CD14-positive monocyte (primary cell): ENCODE results near the gene FUT1. TPM values are rescaled to one million over a fixed set of nuclear protein-coding genes. Genes with fewer than 3 reads are reported as not detected.
A peak's percentile ranks its signal among the peaks of the same experiment; 100 is the strongest.

ENCODE experiments used
- DNase-seq, 3 donors: peaks; one replicate each; pipeline ENCODE4 v3.0.0-alpha.2; 2011 to 2022
- H2AFZ ChIP-seq: 2 replicates; pipeline ENCODE4 v1.6.0; 2012; ENCODE audit warnings: mild to moderate bottlenecking, low read depth, low read length, inconsistent platforms; ENCODE audit not compliant: insufficient read depth, poor library complexity, severe bottlenecking
- H3K27ac ChIP-seq, 2 donors: 1 replicate in 1 of 2; 2 replicates in 1 of 2; pipeline ENCODE4 v1.5.1; 2012 to 2013; ENCODE audit warnings: low read length in 2 of 2, control low read depth in 1 of 2, inconsistent platforms in 1 of 2, low read depth in 1 of 2, mild to moderate bottlenecking in 1 of 2
- H3K27me3 ChIP-seq, 2 donors: one replicate each; pipeline versions ENCODE4 v1.6.0 to v1.6.1; 2011 to 2013; ENCODE audit warnings: low read length in 2 of 2; ENCODE audit not compliant: control insufficient read depth in 2 of 2, insufficient read depth in 2 of 2
- H3K36me3 ChIP-seq, 2 donors: replicated peaks in 1 of 2; 1 replicate in 1 of 2; 2 replicates in 1 of 2; pipeline versions ENCODE4 v1.5.1 to v1.6.1; 2012 to 2013; ENCODE audit warnings: low read length in 2 of 2, control low read depth in 1 of 2, inconsistent platforms in 1 of 2, mild to moderate bottlenecking in 1 of 2; ENCODE audit not compliant: insufficient read depth in 2 of 2, control insufficient read depth in 1 of 2
- H3K4me1 ChIP-seq, 2 donors: 1 replicate in 1 of 2; 2 replicates in 1 of 2; pipeline versions ENCODE4 v1.5.1 to v1.6.1; 2012 to 2013; ENCODE audit warnings: low read length in 2 of 2, control low read depth in 1 of 2, inconsistent platforms in 1 of 2, mild to moderate bottlenecking in 1 of 2, moderate library complexity in 1 of 2; ENCODE audit not compliant: insufficient read depth in 2 of 2, control insufficient read depth in 1 of 2
- H3K4me2 ChIP-seq: replicated peaks from 2 replicates; pipeline ENCODE3; 2012; ENCODE audit warnings: low read length, moderate library complexity, mild to moderate bottlenecking; ENCODE audit not compliant: poor library complexity, severe bottlenecking; ENCODE audit errors: extremely low read depth
- H3K4me3 ChIP-seq, 3 experiments: fragments of 200-600 bp in 1 of 3; sonication (generic) in 1 of 3; replicated peaks in 1 of 3; 1 replicate in 2 of 3; 2 replicates in 1 of 3; pipeline ENCODE4 v1.5.1; 2011 to 2013; ENCODE audit warnings: low read length in 3 of 3, mild to moderate bottlenecking in 3 of 3, control low read depth in 2 of 3, low read depth in 2 of 3, inconsistent platforms in 1 of 3, moderate library complexity in 1 of 3
- H3K79me2 ChIP-seq: 2 replicates; pipeline ENCODE4 v1.6.0; 2012; ENCODE audit warnings: mild to moderate bottlenecking, control low read depth, inconsistent platforms, low read length, moderate library complexity; ENCODE audit not compliant: insufficient read depth
- H3K9ac ChIP-seq: 2 replicates; pipeline ENCODE4 v1.6.0; 2017; ENCODE audit warnings: low read length, mild to moderate bottlenecking; ENCODE audit not compliant: insufficient read depth, poor library complexity, severe bottlenecking
- H3K9me3 ChIP-seq, 2 donors: replicated peaks in 1 of 2; 1 replicate in 1 of 2; 2 replicates in 1 of 2; pipeline versions ENCODE4 v1.5.1 to v1.6.1; 2012 to 2013; ENCODE audit warnings: low read length in 2 of 2, control low read depth in 1 of 2; ENCODE audit not compliant: control insufficient read depth in 1 of 2, insufficient read depth in 1 of 2
- H4K20me1 ChIP-seq: 2 replicates; pipeline ENCODE4 v1.6.0; 2012; ENCODE audit warnings: mild to moderate bottlenecking, low read length, control low read depth, moderate library complexity; ENCODE audit not compliant: insufficient read depth
- H3K27ac Mint-ChIP-seq, 7 donors: one replicate each; pipeline ENCODE4 v1.8.0; 2020; ENCODE audit warnings: mild to moderate bottlenecking in 7 of 7, mixed read lengths in 7 of 7, moderate library complexity in 6 of 7, inconsistent platforms in 2 of 7
- H3K27me3 Mint-ChIP-seq, 3 donors: one replicate each; pipeline ENCODE4 v1.8.0; 2021 to 2022; ENCODE audit warnings: low read depth in 3 of 3, mild to moderate bottlenecking in 3 of 3, mixed read lengths in 3 of 3, moderate library complexity in 3 of 3, inconsistent platforms in 1 of 3
- H3K36me3 Mint-ChIP-seq, 2 donors: one replicate each; pipeline ENCODE4 v1.8.0; 2020; ENCODE audit warnings: mixed read lengths in 2 of 2, inconsistent platforms in 1 of 2, mild to moderate bottlenecking in 1 of 2
- H3K4me1 Mint-ChIP-seq: one replicate; pipeline ENCODE4 v1.8.0; 2020; ENCODE audit warnings: mild to moderate bottlenecking, mixed read lengths
- H3K4me3 Mint-ChIP-seq, 2 donors: one replicate each; pipeline ENCODE4 v1.8.0; 2020; ENCODE audit warnings: mild to moderate bottlenecking in 2 of 2, mixed read lengths in 2 of 2, moderate library complexity in 1 of 2
- H3K9me3 Mint-ChIP-seq, 7 donors: one replicate each; pipeline ENCODE4 v1.8.0; 2020 to 2022; ENCODE audit warnings: mixed read lengths in 7 of 7, mild to moderate bottlenecking in 6 of 7, moderate library complexity in 6 of 7, inconsistent platforms in 2 of 7
- WGBS: methylation state at CpG from one replicate; pipeline ENCODE4 v1.1.5; 2013; ENCODE audit warnings: missing lambda C conversion rate; ENCODE audit not compliant: insufficient coverage; 5-methylcytosine and 5-hydroxymethylcytosine counted together
- intact Hi-C, 2 donors: fragments of 100-400 bp; cut with micrococcal nuclease; formaldehyde crosslinking; loops; one replicate each; pipeline versions ENCODE4 v1.15.0 to v1.15.1; 2023
- polyA plus RNA-seq, 3 donors: library from polyadenylated mRNA; depleted of rRNA in 1 of 3; unstranded in 2 of 3; stranded (reverse) in 1 of 3; fragments of 300-500 nt in 2 of 3; fragments of >200 nt in 1 of 3; fragmentation: Illumina TruSeq in 2 of 3; gene quantifications; 1 replicate in 2 of 3; 2 replicates in 1 of 3; pipeline ENCODE4 v1.2.3, GENCODE V29; 2012 to 2021
- TF ChIP-seq, protein P1 (sequence below): fragments of 200-600 bp; IDR thresholded peaks from one replicate; pipeline ENCODE4 v1.8.0; 2022; ENCODE audit warnings: antibody characterized with exemption, mild to moderate bottlenecking

The FUT1 gene
- polyA plus RNA-seq, 3 donors = 0.03 TPM; not detected in 2

DNA sequence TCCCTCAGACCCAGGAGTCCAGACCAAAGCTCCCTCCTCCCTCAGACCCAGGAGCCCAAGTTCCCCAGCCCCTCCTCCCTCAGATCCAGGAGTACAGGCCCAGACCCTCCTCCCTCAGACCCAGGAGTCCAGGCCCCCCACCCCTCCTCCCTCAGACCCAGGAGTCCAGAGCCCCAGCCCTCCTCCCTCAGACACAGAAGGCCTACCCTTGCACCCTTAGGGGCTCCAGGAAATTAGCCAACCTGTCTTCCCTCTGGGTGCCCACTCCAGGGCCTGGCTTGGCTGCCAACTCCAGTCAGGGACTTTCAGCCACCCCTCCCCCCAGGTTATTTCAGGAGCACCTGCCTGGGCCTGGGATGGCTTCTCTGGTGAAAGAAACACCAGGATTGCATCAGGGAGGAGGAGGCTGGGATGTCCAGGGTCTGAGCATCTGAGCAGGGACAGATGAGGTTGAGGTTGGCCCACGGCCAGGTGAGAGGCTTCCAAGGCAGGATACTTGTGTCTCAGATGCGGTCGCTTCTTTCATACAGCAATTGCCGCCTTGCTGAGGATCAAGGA lies 2.7 kb upstream of the FUT1 start, which contains the start of gene FGF21:
Gene FGF21, plus strand, starts transcription at position 441 of the 558 bp plus-strand sequence. CDS start 713 bp downstream, outside the sequence.
- TF ChIP-seq, protein P1, sequence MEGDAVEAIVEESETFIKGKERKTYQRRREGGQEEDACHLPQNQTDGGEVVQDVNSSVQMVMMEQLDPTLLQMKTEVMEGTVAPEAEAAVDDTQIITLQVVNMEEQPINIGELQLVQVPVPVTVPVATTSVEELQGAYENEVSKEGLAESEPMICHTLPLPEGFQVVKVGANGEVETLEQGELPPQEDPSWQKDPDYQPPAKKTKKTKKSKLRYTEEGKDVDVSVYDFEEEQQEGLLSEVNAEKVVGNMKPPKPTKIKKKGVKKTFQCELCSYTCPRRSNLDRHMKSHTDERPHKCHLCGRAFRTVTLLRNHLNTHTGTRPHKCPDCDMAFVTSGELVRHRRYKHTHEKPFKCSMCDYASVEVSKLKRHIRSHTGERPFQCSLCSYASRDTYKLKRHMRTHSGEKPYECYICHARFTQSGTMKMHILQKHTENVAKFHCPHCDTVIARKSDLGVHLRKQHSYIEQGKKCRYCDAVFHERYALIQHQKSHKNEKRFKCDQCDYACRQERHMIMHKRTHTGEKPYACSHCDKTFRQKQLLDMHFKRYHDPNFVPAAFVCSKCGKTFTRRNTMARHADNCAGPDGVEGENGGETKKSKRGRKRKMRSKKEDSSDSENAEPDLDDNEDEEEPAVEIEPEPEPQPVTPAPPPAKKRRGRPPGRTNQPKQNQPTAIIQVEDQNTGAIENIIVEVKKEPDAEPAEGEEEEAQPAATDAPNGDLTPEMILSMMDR = no peak
- Mint-ChIP-seq H3K36me3 (peaks cover 0 to 3% of the 10 kb centered on the region in 2 donors), H3K27ac (peak within 1 kb of the TSS in 1 of 7 donors; percentile 38), H3K4me1 (peaks cover 21% of the 10 kb centered on the region), H3K9me3 (peaks cover 0 to 19% (median 8%) of the 10 kb centered on the region in 7 donors), H3K4me3 (peak within 1 kb of the TSS in 1 of 2 donors; percentile 35), H3K27me3 (peaks cover 44 to 57% (median 55%) of the 10 kb centered on the region in 3 donors)
- WGBS = 95% methylated on average over 3 of the region's 4 CpGs
- Histone ChIP-seq H2AFZ (no peak within 1 kb of the TSS), H3K4me2 (no peak within 1 kb of the TSS), H3K9me3 (no peaks in the 10 kb centered on the region), H3K4me1 (peaks cover 9 to 19% of the 10 kb centered on the region in 2 donors), H4K20me1 (no peaks in the 10 kb centered on the region), H3K9ac (no peak within 1 kb of the TSS), H3K27me3 (peaks cover 14 to 46% of the 10 kb centered on the region in 2 donors), H3K36me3 (no peaks in the 10 kb centered on the region), H3K4me3 (no peak within 1 kb of the TSS), H3K27ac (no peak within 1 kb of the TSS), H3K79me2 (no peaks in the 10 kb centered on the region)
- intact Hi-C loops = no loop called here
- no peak for DNase-seq

- Histone ChIP-seq H3K9me3 (no peaks in the 10 kb centered on the region), H3K36me3 (no peaks in the 10 kb centered on the region), H3K4me3 (peak overlapping the region in 1 of 3 experiments; percentile 40), H3K79me2 (no peaks in the 10 kb centered on the region), H3K27ac (no peak overlapping the region), H3K4me2 (peak overlapping the region; percentile 39), H3K9ac (no peak overlapping the region), H2AFZ (peak overlapping the region; percentile 56), H3K27me3 (peaks cover 14 to 51% of the 10 kb centered on the region in 2 donors), H3K4me1 (peaks cover 13 to 21% of the 10 kb centered on the region in 2 donors), H4K20me1 (no peaks in the 10 kb centered on the region)
- peak overlapping the region; percentile 28 to 79 for H3K4me3 Mint-ChIP-seq
- DNase-seq = no peak
- H3K4me1 Mint-ChIP-seq = peaks cover 21% of the 10 kb centered on the region
- peaks cover 0 to 19% (median 8%) of the 10 kb centered on the region in 7 donors for H3K9me3 Mint-ChIP-seq
- peaks cover 0 to 3% of the 10 kb centered on the region in 2 donors for H3K36me3 Mint-ChIP-seq
- TF ChIP-seq, protein P1 = no peak
- H3K27me3 Mint-ChIP-seq = peaks cover 41 to 70% (median 56%) of the 10 kb centered on the region in 3 donors
- 27% methylated on average over 14 of the region's 20 CpGs for WGBS
- no peak overlapping the region for H3K27ac Mint-ChIP-seq
- intact Hi-C loops = no loop called here
Measured at GRCh38 chr19:48751845-48752495, 471 bp downstream of the FUT1 start.
